IgD-negative memory B cell (primary cell): Measurements from ENCODE around the gene RIN2. TPM values are rescaled to one million over a fixed set of nuclear protein-coding genes. Genes with fewer than 3 reads are reported as not detected.

Source experiments
- H3K27ac Mint-ChIP-seq, 3 donors: one replicate each; pipeline ENCODE4 v1.8.0; 2020 to 2022; ENCODE audit warnings: mild to moderate bottlenecking in 3 of 3, mixed read lengths in 3 of 3, moderate library complexity in 1 of 3
- H3K27me3 Mint-ChIP-seq: one replicate; pipeline ENCODE4 v1.8.0; 2021; ENCODE audit warnings: mixed read lengths
- H3K36me3 Mint-ChIP-seq: one replicate; pipeline ENCODE4 v1.8.0; 2020; ENCODE audit warnings: mild to moderate bottlenecking, mixed read lengths
- H3K4me1 Mint-ChIP-seq, 3 donors: one replicate each; pipeline ENCODE4 v1.8.0; 2020 to 2022; ENCODE audit warnings: mixed read lengths in 3 of 3, mild to moderate bottlenecking in 1 of 3
- H3K4me3 Mint-ChIP-seq, 4 donors: one replicate each; pipeline ENCODE4 v1.8.0; 2020 to 2022; ENCODE audit warnings: mild to moderate bottlenecking in 4 of 4, mixed read lengths in 4 of 4, moderate library complexity in 3 of 4
- H3K9me3 Mint-ChIP-seq, 3 donors: one replicate each; pipeline ENCODE4 v1.8.0; 2020 to 2021; ENCODE audit warnings: mixed read lengths in 3 of 3, mild to moderate bottlenecking in 1 of 3
- polyA plus RNA-seq: library from polyadenylated mRNA; unstranded; fragments of 300-500 nt; fragmentation: Illumina TruSeq; gene quantifications from one replicate; pipeline ENCODE4 v1.2.3, GENCODE V29; 2021

RIN2 gene
- polyA plus RNA-seq, 1 donor from 2014 or later = not detected

DNA sequence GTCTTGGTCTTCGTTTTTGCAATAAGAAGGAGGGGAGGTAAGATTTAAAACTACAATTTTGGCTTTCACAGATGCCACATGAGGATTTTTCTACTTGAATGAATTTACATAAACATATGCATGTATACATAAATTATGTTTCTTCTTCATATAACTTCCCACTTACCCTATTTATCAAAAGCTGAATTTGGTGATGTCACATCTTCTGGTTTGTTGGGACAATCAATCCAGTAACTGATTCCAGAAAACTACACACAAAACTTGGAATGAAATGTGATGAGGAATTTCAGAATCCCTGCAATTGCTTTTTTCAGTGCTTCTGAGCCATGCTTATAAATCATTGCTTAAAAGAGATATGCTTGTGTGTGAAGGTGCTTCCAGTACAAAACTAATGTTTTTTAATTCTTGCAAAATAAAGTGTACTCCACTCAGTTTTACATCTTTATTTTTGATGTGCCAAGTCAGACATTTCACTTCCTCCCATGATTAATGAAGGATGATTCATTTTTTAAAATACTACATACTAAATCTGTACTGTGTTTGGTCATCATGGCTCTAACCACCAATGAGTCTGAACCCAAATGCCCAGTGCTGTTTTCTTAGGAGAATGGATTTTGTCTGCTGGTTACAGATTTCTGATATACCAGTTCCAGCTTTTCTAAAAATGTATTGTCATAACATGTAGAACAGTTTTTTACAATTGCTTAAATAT lies 32.1 kb upstream of the RIN2 start:
- Mint-ChIP-seq H3K4me3 (no peak overlapping the region), H3K9me3 (peaks cover 0 to 3% (median 2%) of the 10 kb centered on the region in 3 donors), H3K27ac (no peak overlapping the region), H3K36me3 (no peaks in the 10 kb centered on the region), H3K4me1 (peaks cover 5 to 10% (median 8%) of the 10 kb centered on the region in 3 donors), H3K27me3 (no peaks in the 10 kb centered on the region)

GRCh38 chr20:19727251-19727847 lies 30.7 kb upstream of the RIN2 start:
- H3K4me1 Mint-ChIP-seq = peaks cover 5 to 10% (median 8%) of the 10 kb centered on the region in 3 donors
- H3K27me3 Mint-ChIP-seq = no peaks in the 10 kb centered on the region
- H3K9me3 Mint-ChIP-seq = peaks cover 0 to 3% (median 2%) of the 10 kb centered on the region in 3 donors
- no peak overlapping the region for H3K27ac Mint-ChIP-seq
- H3K36me3 Mint-ChIP-seq = no peaks in the 10 kb centered on the region
- no peak overlapping the region for H3K4me3 Mint-ChIP-seq

GRCh38 chr20:19729672-19730071 lies 28.4 kb upstream of the RIN2 start:
- peaks cover 0 to 3% (median 2%) of the 10 kb centered on the region in 3 donors for H3K9me3 Mint-ChIP-seq
- peaks cover 5 to 10% (median 8%) of the 10 kb centered on the region in 3 donors for H3K4me1 Mint-ChIP-seq
- no peak overlapping the region for H3K27ac Mint-ChIP-seq
- H3K4me3 Mint-ChIP-seq = no peak overlapping the region
- H3K27me3 Mint-ChIP-seq = no peaks in the 10 kb centered on the region
- peaks cover 1% of the 10 kb centered on the region for H3K36me3 Mint-ChIP-seq

- Mint-ChIP-seq H3K36me3 (peaks cover 1% of the 10 kb centered on the region), H3K4me3 (no peak overlapping the region), H3K27ac (no peak overlapping the region), H3K27me3 (no peaks in the 10 kb centered on the region), H3K4me1 (peaks cover 9 to 13% (median 12%) of the 10 kb centered on the region in 3 donors), H3K9me3 (peaks cover 0 to 3% (median 2%) of the 10 kb centered on the region in 3 donors)
Observed at GRCh38 chr20:19730706-19731105, 27.4 kb upstream of the RIN2 start.

GRCh38 chr20:19734811-19735210 lies 23.2 kb upstream of the RIN2 start:
- peaks cover 2 to 7% (median 3%) of the 10 kb centered on the region in 3 donors for H3K4me1 Mint-ChIP-seq

DNA sequence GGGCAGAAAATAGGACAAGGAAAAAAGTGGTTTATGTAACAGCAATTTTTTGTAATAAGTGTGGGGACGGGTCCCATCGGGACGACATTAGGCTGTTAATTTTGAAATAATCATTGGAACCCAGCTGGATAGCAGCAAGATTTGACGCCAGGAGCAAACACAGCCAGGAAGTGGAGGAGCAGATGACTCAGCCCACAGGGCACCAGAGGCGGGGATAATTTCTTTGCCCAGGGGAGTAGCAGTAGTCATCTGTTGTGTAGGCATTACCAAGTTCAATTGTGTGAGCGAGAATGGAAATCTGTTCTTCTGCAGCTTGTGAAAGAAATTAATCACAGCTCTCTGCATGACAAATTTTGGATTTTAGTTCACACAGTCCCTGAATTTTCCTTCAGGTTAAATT lies 22.6 kb upstream of the RIN2 start:
- Mint-ChIP-seq H3K4me3 (peak overlapping the region in 1 of 4 donors; percentile 37), H3K27me3 (peaks cover 3% of the 10 kb centered on the region), H3K4me1 (peaks cover 2 to 7% (median 3%) of the 10 kb centered on the region in 3 donors), H3K9me3 (no peaks in the 10 kb centered on the region), H3K36me3 (peaks cover 1% of the 10 kb centered on the region), H3K27ac (no peak overlapping the region)

More at GRCh38 chr20:19734811-19735210, 23.2 kb upstream of the RIN2 start:
- Mint-ChIP-seq H3K9me3 (peaks cover 0 to under 1% (median 0%) of the 10 kb centered on the region in 3 donors), H3K27me3 (no peaks in the 10 kb centered on the region), H3K27ac (no peak overlapping the region), H3K4me3 (no peak overlapping the region), H3K36me3 (peaks cover 1% of the 10 kb centered on the region)

DNA sequence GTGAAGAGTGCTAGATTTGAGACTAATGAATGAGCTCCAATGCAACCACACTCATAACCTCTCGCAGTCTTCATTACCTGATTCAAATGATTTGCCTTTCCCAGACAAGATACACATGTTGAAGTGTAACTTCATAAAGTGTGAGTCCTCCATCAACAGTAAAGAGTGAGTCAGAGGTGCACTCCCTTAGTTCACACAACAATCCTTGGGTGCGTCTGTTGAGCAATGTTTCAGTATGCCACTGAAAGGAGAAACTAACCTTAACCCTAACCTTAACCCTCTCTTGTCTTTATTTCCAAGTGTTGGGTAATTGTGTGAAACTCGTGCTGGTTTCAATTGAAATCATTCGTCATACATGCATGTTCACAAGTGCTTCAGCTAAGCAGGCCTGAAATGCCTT lies 21.0 kb upstream of the RIN2 start:
- Mint-ChIP-seq H3K4me3 (no peak overlapping the region), H3K4me1 (peaks cover 2 to 7% (median 3%) of the 10 kb centered on the region in 3 donors), H3K36me3 (peaks cover 1% of the 10 kb centered on the region), H3K27me3 (peaks cover 7% of the 10 kb centered on the region), H3K27ac (no peak overlapping the region), H3K9me3 (no peaks in the 10 kb centered on the region)

- Mint-ChIP-seq H3K4me1 (peaks cover 2 to 7% (median 3%) of the 10 kb centered on the region in 3 donors), H3K4me3 (no peak overlapping the region), H3K36me3 (peaks cover 3% of the 10 kb centered on the region), H3K27ac (no peak overlapping the region), H3K27me3 (peaks cover 10% of the 10 kb centered on the region), H3K9me3 (peaks cover 0 to 2% (median 0%) of the 10 kb centered on the region in 3 donors)
Observed at GRCh38 chr20:19738951-19739350, 19.1 kb upstream of the RIN2 start.

- peaks cover 4% of the 10 kb centered on the region for H3K36me3 Mint-ChIP-seq
- no peak overlapping the region for H3K4me3 Mint-ChIP-seq
- H3K9me3 Mint-ChIP-seq = peaks cover 0 to 2% (median 0%) of the 10 kb centered on the region in 3 donors
- H3K27me3 Mint-ChIP-seq = peaks cover 10% of the 10 kb centered on the region
- H3K27ac Mint-ChIP-seq = no peak overlapping the region
- H3K4me1 Mint-ChIP-seq = peaks cover 2 to 7% (median 3%) of the 10 kb centered on the region in 3 donors
Observed at GRCh38 chr20:19739351-19739750, 18.7 kb upstream of the RIN2 start.

- Mint-ChIP-seq H3K36me3 (peaks cover 5% of the 10 kb centered on the region), H3K4me3 (peak overlapping the region in 1 of 4 donors; percentile 33), H3K27me3 (peaks cover 13% of the 10 kb centered on the region), H3K9me3 (peaks cover 0 to 2% (median 2%) of the 10 kb centered on the region in 3 donors), H3K27ac (no peak overlapping the region), H3K4me1 (peaks cover 0 to under 1% (median 0%) of the 10 kb centered on the region in 3 donors)
Observed at GRCh38 chr20:19740512-19740911, 17.5 kb upstream of the RIN2 start.

DNA sequence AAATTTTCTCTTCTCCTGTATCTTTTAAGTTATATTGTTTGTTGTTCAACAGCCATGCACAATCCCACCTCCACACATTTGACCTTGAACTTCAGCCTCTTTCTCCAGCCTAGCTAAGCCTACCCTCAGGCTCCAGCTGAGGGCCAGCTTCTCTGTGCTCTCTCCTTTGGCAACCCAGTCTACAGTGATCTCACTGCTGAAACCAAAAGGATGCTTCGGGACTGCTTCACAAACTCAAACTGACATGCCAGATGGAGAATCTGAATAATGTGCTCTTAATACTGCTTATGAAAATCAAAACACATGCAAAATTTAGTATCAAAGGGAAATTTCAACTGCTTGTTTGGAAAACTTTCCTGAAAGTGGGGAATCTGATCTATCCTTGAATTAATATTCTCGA lies 16.1 kb upstream of the RIN2 start:
- H3K4me3 Mint-ChIP-seq = no peak overlapping the region
- no peaks in the 10 kb centered on the region for H3K4me1 Mint-ChIP-seq
- peaks cover 5% of the 10 kb centered on the region for H3K36me3 Mint-ChIP-seq
- peaks cover 13% of the 10 kb centered on the region for H3K27me3 Mint-ChIP-seq
- peaks cover 2 to 6% (median 2%) of the 10 kb centered on the region in 3 donors for H3K9me3 Mint-ChIP-seq
- H3K27ac Mint-ChIP-seq = no peak overlapping the region

GRCh38 chr20:19742974-19743639 lies 15.0 kb upstream of the RIN2 start:
- no peak overlapping the region for H3K4me3 Mint-ChIP-seq
- H3K27ac Mint-ChIP-seq = no peak overlapping the region
- peaks cover 5% of the 10 kb centered on the region for H3K36me3 Mint-ChIP-seq
- no peaks in the 10 kb centered on the region for H3K4me1 Mint-ChIP-seq
- H3K27me3 Mint-ChIP-seq = peaks cover 16% of the 10 kb centered on the region
- H3K9me3 Mint-ChIP-seq = peaks cover 2 to 6% (median 2%) of the 10 kb centered on the region in 3 donors

DNA sequence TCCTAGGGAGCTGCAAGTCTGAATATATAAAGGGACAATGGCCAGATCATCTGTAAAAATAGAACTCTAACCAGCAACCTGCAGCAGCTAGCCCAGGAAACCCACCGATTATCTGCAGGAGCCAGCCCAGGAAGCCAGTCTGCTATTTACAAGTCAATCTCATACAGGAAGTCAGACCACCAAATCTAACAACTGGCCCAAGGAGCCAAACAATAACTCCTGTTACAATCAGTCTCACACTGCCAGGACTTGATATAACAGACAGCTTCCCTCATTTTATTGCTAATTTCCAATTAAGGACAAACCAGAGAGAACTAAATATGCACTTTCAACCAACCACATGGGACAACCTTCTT lies 14.4 kb upstream of the RIN2 start:
- Mint-ChIP-seq H3K4me3 (no peak overlapping the region), H3K27ac (no peak overlapping the region), H3K4me1 (no peaks in the 10 kb centered on the region), H3K9me3 (peaks cover 2 to 6% (median 2%) of the 10 kb centered on the region in 3 donors), H3K36me3 (peaks cover 5% of the 10 kb centered on the region), H3K27me3 (peaks cover 16% of the 10 kb centered on the region)

DNA sequence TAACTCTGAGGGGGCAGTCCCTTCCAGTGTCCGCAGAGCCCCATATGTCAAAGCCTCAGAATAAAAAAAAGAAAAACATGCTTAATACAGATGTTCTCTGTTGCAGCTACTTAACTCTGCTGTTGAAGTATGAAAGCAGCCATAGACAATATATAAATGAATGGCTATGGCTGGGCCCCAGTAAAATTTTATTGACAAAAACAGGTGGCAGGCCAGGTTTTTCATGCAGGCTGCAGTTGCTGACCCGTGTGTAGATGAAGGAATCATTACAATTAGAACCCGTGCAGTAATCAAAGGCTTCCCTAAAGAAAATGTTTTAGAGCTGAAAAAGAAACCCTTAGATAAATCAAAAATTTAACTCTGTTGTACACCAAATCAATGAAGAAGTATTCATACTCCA lies 13.0 kb upstream of the RIN2 start:
- H3K9me3 Mint-ChIP-seq = peaks cover 2 to 6% (median 2%) of the 10 kb centered on the region in 3 donors
- no peak overlapping the region for H3K4me3 Mint-ChIP-seq
- H3K27me3 Mint-ChIP-seq = peaks cover 14% of the 10 kb centered on the region
- no peaks in the 10 kb centered on the region for H3K4me1 Mint-ChIP-seq
- H3K36me3 Mint-ChIP-seq = peaks cover 5% of the 10 kb centered on the region
- no peak overlapping the region for H3K27ac Mint-ChIP-seq

- Mint-ChIP-seq H3K27ac (no peak overlapping the region), H3K9me3 (peaks cover 2 to 6% (median 2%) of the 10 kb centered on the region in 3 donors), H3K36me3 (peaks cover 5% of the 10 kb centered on the region), H3K27me3 (peaks cover 13% of the 10 kb centered on the region), H3K4me1 (peaks cover 0 to 2% (median 2%) of the 10 kb centered on the region in 3 donors), H3K4me3 (no peak overlapping the region)
Observed at GRCh38 chr20:19745584-19745983, 12.5 kb upstream of the RIN2 start.
